ENCODE data around the gene CAMKMT.
"Not testable (repeated sequence)": the region's sequence is repeated elsewhere in the genome, so short reads cannot be mapped to it uniquely, and the experiment has no call there.

The CAMKMT gene

DNA sequence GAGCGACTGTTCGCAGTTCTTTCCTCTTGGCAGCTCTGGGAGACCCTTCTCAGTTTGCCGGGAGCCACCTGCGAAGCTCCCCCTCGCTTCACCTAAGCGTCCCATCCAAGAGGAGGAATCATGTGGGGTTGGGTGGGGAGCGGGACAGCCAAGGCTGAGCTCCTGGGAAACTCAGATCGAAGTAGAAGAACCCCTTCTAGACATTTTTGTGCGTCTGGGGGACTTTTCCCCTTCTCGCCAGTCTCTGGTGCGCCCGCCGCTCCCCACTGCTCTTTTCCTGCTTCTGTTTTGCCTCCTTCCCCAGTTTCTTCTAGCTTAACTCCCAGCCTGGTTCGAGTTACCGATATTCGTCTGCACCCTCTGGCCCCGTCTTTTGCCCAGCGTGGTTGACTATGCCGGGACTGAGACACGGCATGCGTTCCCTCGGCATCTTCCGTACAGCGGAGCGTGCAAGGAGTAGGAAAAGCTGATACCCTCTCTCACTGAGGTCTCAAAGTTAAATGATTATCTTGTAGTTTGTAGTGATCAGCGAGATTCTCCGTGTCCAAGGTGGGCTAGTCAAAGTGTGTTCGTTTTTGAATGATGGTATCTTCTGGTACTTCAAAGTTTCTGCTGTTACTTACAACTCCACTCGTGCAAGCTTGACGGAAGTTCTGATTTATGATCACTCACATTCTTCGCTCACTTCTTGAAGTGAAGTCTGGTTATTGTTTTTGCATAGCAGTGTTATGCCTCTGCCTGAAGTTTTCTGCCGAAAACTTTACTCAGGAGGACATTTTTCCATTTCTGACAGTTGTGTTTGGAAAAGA, 664 bp downstream of the CAMKMT start:
- DNase-seq, result peak in 4 of 6 experiments; percentile 53 to 66 (median 56)

DNA sequence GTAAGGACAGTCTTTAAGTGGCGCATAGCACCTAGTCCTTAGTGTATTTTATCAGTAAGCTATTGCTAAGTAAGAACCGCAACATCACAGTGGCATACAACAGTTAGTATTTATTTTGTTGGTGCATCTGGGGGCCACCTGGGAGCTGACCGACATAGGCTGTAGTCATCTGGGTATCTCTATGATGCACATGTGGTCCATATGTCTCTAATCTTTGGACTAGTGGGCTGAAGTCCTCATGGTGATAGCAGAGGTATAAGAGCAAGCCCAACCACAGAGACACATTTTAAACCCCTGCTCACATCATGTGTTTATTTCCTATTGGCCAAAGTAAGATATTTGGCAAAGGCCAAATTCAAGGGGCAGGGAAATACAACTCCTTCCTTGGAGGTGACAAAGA, 2.9 kb downstream of the CAMKMT start:
- DNase-seq, result no peak

DNA sequence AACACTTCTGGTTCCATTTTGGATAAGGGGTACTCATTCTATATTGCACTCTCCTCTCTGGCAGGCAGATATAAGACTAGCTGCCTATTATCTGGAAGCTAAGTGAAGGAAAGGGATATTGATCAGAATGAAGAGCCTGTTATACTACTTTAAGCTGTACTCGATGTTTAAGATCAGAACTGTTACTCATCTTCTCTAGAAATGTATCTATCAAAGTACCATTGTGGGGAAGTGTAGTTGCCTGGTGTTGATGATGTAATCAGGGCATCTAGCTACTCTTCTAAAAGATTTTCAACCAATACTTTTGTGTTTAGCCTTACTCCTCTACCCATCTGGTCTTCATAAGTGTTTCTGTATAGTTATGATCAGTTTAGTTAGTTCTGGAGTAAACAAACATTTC, 5.8 kb downstream of the CAMKMT start:
- DNase-seq, result no peak

DNA sequence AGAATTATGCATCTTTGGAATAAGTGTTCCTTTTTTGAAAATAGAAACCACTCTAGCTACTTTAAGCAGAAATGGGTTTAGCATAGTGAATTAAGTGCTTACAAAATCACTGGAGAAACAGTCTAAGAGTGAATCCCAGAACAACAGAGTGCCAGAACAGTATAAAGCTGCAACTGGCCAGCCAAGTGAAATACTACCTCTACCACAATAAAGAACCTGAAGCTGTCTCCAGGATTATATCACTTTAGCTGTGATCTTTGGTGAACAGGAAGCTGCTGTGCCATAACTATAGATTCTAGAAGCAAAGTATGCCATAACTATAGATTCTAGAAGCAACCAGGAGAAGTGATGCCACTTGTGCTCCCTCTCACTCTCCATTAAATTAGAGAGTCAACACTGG, 7.6 kb downstream of the CAMKMT start:
- no peak for DNase-seq

DNA sequence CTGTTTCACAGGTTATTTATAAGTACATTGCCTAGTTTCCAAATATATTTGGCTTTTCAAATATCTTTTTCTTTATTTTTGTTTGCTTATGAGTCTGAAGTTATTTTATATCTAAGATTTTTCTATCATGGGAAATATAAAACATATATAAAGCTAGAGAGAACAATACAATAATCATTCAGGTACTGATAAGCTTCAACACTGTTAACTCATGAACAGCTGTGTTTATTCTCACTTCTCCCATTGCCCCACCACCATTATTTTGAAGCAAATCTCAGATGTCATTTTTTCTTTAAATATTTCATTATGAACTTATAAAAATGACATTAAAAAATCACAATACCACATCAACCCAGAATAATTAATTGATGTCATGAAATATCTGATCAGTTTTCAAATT, 9.7 kb downstream of the CAMKMT start:
- no peak for DNase-seq

DNA sequence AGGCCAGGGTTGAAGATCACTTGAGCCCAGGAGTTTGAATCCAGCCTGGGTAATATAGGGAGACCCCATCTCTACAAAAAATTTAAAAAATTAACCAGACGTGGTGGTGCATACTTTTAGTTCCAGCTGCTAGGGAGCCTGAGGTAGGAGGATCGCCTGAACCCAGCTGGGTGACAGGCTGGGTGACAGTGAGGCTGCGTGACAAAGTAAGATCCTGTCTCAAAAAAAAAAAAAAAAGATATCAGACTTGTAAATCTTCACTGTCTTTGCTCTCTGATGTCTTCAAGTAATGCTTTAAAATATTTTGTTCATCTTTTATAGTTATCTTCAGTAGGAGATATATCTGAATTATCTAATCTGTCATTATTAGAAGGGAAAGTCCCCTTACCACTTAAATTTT, 10.5 kb downstream of the CAMKMT start:
- DNase-seq, result no peak

DNA sequence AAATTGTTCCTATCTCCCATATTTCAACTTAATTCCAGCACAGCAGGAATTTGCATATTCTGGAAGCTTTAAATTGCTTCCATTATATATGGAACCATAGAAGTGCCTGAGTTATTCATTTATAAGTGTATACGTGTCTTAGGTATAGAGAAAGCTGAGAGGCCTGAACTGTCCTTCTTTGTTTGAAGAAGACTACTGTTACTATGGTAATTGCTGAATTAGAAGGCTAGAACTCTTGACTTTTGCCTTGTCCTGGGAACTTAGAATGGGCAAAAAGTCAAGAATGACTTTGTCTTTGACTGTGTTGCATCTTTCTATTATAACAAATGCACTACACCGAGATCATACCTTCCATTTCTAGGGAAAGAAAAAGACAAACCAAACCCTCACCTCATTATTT, 15.7 kb downstream of the CAMKMT start:
- no peak for DNase-seq

DNA sequence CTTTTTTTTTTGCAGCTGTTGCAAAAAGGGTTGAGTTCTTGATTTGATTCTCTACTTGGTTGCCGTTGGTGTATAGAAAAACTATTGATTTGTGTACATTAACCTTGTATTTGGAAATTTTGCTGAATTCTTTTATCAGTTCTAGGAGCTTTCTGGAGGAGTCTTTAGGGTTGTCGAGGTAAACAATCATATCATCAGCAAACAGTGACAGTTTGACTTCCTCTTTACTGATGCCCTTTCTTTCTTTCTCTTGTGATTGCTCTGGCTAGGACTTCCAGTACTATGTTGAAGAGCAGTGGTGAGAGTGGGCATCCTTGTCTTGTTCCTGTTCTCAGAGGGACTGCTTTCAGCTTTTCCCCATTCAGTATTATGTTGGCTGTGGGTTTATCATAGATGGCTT, 23.5 kb downstream of the CAMKMT start:
- DNase-seq, result not testable (repeated sequence)

DNA sequence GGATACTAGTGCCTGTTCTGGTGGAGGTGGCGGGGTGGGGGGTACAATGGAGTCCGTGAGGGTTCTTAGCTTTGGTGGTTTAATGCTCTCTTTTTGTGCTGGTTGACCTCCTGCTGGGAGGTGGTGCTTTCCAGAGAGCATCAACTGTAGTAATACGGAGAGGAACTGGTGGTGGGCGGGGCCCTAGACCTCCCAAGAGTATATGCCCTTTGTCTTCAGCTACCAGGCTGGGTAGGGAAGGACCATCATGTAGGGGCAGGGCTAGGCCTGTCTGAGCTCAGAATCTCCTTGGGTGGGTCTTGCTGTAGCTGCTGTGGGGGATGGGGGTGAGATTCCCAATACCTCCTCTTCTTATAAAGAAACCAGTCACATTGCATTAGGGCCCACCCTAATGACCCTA, 27.1 kb downstream of the CAMKMT start:
- DNase-seq, result no peak

DNA sequence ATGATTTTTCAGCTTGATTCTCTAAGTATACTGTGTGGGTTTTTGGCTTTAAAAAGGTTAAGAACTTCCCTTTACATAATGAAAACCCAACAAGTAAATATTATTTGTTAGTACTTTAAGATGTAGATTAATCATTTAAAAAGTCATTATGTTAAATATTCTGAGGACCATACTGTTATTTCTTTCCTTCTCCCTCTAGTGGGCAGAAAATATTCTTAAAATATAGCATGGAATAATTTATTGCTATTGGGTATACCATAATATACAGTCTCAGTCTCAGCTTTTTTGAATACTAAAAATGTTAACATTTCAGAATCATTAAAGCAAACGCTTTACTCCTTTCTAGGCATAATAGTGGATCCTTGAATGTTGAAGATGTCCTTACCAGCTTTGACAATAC, 28.1 kb downstream of the CAMKMT start:
- no peak for DNase-seq

DNA sequence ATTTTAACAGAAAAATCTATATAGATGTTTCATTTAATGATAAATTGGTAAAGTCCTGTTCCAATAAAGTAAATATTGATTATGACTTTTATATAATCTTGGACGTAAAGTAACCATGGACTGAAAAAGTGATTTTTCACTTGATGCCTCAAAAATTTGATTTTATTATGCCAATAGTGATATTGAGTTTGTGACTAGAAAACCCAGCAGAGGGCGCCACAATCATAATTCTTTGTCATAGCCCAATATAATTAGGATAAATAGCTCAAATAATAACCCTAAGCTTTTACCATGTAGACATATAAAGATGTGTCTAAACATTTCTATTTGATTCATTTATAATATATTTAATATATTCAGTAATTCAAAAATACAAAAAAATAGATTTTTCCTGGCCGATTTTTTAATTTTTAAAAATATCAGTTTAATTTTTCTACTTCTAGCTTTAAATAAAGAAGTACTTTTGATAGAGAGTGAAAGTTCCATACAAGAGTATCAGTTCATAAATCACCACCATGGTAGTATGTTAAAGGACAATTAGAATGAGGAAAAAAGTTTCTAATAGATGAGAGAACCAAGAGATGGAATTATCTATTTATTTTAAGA, 30.7 kb downstream of the CAMKMT start:
- peak in 4 of 6 experiments; percentile 3 to 39 (median 21) for DNase-seq

DNA sequence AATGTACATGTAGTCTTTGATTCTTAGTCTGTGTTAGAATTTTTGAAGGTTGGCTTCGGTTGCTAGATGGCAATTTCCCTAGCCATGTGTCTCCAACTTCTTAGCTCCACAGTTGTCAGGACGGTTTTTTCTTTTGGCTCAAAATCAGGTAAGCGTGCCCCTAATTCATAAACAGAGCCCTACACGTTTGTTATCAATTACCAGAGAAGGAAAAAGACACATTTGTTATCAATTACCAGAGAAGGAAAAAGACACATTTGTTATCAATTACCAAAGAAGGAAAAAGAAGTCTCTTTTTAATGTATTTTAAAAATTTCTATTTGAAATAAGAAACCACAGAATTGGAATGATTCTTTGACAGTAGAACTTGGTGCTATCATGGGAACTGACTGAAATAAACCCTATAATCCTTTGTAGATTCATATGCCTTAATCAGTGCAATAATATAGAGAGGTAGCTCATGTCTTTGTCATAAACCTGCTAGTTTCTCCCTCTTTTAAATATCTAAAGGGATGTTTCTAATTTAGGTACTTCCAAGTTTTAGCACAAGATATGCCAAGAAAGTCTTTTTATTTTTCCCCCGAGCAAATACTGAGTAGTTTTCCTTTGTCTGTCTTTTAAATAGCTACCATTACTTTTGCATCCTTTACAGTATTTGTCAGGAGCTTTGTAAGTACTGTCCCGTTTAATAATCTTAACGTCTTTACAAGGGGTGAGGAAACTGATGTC, 35.9 kb downstream of the CAMKMT start:
- no peak for DNase-seq

DNA sequence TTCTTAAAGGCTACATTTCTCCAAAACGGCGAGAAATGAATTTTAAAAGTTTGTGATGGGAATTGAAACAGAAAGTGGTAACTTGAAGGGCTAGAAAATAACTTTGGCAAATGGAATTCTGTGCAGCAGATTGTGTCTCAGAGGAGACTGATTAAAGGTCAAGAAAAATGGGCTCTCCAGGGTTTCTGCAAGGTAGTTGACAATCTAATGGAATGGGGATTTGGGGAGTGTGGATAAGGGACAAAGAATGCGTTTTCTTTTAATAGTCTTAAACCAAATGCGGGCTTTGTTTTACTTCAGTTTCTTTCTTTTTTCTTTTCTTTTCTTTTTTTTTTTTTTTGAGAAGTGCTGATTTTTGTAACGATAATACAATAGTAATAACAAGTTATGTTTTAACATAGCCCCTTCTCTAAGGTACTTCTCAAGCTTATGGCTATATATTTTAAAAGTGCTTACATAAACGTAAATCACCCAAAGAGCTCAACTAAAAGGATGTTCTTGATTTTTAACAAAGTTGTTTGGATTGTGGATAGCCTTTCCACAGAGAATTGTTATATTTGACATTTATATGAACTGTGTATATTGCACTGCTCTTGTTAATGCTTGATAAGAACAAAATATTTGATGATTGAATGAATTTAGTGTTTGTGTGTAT, 36.6 kb downstream of the CAMKMT start:
- no peak for DNase-seq

DNA sequence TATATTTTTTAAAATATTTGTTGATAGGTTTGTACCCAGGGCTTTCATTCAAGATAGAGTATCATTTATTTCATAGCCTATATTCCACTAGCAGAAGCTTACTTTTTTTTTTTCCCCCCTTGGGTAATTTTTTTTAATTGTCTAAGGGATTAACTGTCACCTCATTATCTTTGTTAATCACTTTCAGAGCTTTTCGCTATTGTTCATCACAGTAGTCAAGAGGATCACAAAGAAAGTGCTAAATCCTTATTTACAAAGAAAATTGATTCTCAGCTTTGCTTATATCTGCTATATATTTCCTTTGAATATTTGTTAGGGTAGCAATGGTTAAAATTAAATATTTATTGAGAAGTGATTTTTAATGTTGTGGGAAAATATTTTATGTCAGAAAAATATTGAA, 59.0 kb downstream of the CAMKMT start:
- DNase-seq, result no peak

DNA sequence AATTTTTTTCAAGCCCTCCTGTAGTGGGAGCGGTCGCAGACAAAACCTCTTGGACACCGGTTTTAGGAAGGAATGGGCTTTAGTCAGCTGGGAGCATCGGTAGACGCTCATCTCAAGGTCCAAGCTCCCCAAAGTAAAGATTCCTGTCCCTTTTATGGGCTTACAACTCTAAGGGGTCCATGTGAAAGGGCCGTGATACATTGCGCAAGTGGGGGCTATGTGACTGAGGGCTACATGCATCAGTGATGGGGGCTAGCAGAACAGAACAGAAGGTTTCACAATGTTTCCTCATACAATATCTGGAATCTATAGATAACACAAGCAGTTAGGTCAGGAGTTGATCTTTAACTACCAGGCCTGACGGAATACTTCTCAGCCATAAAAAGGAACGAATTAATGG, 62.5 kb downstream of the CAMKMT start:
- no peak for DNase-seq

DNA sequence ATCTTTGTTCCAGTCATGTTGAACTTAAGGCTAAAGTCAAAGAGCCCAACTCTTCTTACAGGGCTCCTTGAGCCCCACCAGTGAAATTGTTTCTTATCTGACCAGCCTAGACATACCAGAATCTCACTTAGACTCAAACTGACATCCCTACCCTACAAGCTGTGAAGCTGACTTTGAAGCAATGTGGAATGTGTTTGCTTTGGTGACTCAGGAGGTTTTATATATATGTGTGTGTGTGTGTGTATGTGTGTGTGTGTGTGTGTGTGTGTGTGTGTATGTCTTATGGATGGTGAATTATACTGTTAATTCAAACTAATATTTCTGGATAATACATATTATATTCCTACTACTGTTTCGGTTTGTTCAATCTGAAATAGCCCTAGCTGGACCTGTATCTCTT, 67.3 kb downstream of the CAMKMT start:
- DNase-seq, result no peak

DNA sequence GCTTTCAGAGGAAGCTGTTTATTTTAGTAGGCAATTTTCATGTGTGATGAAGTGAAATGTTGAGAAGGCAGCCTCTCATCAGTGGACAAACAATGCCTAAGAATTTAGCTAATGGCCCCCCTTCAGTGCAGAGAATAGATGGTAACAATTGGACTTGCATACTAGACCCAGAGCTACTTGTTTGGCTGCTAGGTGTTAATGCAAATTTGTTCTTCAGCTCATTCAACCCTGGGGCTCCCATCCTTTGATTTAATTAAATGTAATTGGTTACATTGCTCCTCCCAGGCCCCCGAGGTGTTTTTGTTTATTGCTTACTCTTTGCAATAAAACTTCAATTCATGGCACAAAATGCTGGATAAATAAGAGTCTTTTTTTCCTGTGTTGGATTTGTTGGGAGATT, 68.6 kb downstream of the CAMKMT start:
- DNase-seq, result no peak

DNA sequence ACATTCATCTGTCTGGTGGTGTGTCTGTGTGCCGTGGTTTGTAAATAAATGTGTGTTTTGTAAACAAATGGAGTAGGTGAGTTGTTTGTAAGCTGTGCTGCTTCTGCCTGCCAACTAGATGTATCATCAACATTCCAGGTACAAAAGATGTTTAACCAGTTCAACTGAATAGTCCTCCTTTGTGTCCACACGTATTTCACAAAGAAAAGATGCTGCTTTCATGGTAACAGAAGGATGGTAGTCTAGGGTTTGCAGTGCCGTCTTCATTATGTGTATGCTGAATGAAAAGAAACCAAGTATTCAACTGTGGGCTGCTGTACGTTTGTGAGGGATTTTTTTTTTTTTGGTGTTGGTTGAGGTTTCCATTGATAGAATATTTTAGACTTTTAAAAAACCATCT, 72.1 kb downstream of the CAMKMT start:
- no peak for DNase-seq

DNA sequence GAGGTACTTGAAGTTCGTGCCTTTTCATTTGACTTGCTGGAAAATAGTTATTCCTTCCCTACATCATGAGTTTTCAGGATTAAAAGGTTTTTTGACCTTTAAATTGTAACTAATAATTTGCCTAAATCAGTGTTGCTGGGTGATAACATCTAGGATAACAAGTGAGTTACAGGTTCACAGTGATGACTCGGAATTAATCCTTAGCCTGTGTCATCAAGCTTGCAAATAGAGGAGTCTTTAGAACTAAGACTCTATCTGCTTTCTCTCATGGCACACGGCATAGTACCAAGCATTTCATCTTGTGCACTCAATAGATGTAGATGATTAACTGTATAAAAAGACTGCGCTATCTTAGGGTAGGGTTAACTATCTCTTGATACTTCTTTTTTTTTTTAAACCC, 79.5 kb downstream of the CAMKMT start:
- no peak for DNase-seq

DNA sequence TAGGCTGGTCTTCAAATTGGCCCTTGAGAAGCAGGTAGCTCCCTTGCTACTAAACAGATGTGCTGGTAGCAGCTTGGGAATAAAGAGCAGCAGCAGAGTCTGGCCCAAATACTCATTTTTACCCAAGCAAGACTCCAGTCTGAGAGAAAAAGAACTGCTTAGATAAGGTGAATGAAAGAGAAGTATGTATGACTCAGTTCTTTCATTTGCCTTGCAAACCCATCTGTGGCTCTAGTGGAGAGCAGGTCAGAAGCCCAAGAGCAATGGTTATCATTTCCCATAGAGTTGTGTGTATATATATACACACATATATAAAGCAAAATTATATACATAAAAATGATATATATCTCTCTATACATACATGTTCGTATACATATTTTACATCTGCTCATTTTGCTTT, 80.3 kb downstream of the CAMKMT start:
- DNase-seq, result no peak

DNA sequence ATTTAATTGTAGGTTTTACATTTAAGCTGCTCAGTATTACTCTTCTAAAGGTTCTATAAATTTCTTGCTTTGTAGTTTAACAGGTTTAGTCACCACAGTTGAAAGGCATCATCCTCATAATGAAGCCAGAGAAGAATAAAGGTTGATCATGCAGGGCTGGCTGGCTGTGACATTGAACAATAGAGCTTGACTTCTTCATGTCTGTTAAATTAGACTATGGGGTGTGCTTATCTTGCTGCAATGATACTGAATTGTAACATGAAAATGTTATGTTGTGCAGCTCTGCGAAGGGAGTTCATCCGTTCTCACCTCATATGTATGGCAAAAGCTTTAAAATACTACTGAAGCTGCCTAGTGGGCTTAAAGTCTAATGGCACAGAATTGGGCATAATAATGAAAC, 81.8 kb downstream of the CAMKMT start:
- no peak for DNase-seq

DNA sequence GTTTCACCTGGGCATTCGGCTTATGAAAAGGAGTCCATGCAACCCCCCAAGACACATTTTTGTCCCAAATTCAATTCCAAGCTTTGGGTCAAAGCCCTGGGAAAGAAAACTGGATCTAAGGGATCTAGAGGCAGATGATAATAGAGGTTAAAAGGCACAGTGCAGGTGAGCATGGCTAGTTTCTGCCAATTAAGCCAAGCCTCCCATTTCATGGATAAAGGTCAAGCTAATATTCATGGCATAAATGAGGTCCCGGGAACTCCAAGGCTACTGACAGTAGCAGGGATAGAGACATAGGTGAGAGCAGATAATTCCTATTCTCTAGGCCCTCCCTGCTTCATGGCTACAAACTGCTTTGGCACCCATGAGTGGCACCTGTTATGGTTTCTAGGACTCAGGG, 83.1 kb downstream of the CAMKMT start:
- DNase-seq, result no peak

DNA sequence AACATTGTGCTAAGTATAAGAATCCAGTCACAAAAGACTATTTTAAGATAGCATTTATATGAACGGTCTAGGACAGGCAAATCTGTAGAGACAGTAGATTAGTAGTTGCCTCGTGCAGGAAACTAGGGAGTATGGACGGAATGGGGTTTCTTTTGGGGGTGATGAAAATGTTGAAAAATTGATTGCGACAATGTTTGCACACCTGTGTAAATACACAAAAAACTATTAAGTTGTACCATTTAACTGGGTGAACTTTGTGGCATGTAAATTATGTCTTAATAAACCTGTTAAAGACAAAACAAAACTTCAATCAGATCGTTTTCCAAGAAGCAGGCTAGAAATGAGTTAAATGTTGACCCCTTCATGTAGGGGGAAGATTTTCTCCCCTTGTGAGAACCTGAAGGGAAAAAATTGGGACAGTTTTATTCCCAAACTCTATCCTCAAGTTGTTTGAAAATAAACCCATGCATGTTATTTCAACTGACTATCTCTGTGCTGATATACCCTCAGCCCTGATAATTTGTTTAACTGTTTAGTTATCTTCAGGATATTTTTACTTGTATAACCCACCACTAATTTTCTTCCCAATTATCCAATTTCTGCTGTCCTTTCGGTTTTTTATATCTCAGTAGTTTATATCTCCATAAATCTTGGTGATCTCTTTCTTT, 87.2 kb downstream of the CAMKMT start:
- no peak for DNase-seq

Measured in stimulated activated naive CD4-positive, alpha-beta T cell (primary cell).